ENCODE measurements around the gene BTBD19. TPM values are rescaled to one million over a fixed set of nuclear protein-coding genes. Genes with fewer than 3 reads are reported as not detected.

Gene BTBD19
- total RNA-seq, 6 donors from 2014 or later, result 5.1 to 63.9 (median 17.8) TPM

GRCh38 chr1:44853201-44853600 is 44.9 kb downstream of the BTBD19 start:
- no peak for DNase-seq
- no peaks in the 10 kb centered on the region for H3K4me1 ChIP-seq
- no peak for ATAC-seq (ENCODE audit: low FRiP score in 2 of 2)
- H3K36me3 ChIP-seq, result peaks cover 0 to 22% (median 3%) of the 10 kb centered on the region in 4 donors
- no peaks in the 10 kb centered on the region for H3K9me3 ChIP-seq
- TF ChIP-seq CTCF (IDR thresholded peaks at IDR 0.05) (no peak), POLR2A (IDR thresholded peaks at IDR 0.05) (no peak), EP300 (IDR thresholded peaks at IDR 0.05) (no peak), POLR2AphosphoS5 (IDR thresholded peaks at IDR 0.05) (no peak)
- WGBS, 2 donors, result 96% methylated on average over 6 of the region's 6 CpGs
- no peaks in the 10 kb centered on the region for H3K27me3 ChIP-seq
- no peak overlapping the region for H3K27ac ChIP-seq
- no peak overlapping the region for H3K4me3 ChIP-seq

GRCh38 chr1:44854970-44855369 is 46.6 kb downstream of the BTBD19 start:
- no peaks in the 10 kb centered on the region for H3K4me1 ChIP-seq
- peaks cover 0 to 22% (median 3%) of the 10 kb centered on the region in 4 donors for H3K36me3 ChIP-seq
- ATAC-seq (ENCODE audit: low FRiP score in 2 of 2) (no peak), DNase-seq (no peak)
- no peaks in the 10 kb centered on the region for H3K9me3 ChIP-seq
- WGBS, 2 donors, result 65 to 68% methylated on average over 1 of the region's 1 CpG
- H3K27me3 ChIP-seq, result no peaks in the 10 kb centered on the region
- H3K4me3 ChIP-seq, result no peak overlapping the region
- no peak for TF ChIP-seq CTCF (IDR thresholded peaks at IDR 0.05)
- TF ChIP-seq EP300 (IDR thresholded peaks at IDR 0.05), result no peak
- no peak for TF ChIP-seq POLR2AphosphoS5 (IDR thresholded peaks at IDR 0.05)
- no peak for TF ChIP-seq POLR2A (IDR thresholded peaks at IDR 0.05)
- H3K27ac ChIP-seq, result no peak overlapping the region

- peak in 1 of 2 donors; percentile 78 for ATAC-seq (ENCODE audit: low FRiP score in 2 of 2)
- Histone ChIP-seq H3K9me3 (no peaks in the 10 kb centered on the region), H3K36me3 (peaks cover 0 to 15% (median 3%) of the 10 kb centered on the region in 4 donors), H3K27me3 (no peaks in the 10 kb centered on the region), H3K27ac (no peak overlapping the region), H3K4me1 (no peaks in the 10 kb centered on the region), H3K4me3 (no peak overlapping the region)
- 65 to 92% methylated on average over 7 of the region's 7 CpGs for WGBS, 2 donors
- TF ChIP-seq CTCF (IDR thresholded peaks at IDR 0.05) (peak in 4 of 6 experiments; percentile 14 to 48 (median 34)), POLR2A (IDR thresholded peaks at IDR 0.05) (no peak), EP300 (IDR thresholded peaks at IDR 0.05) (no peak), POLR2AphosphoS5 (IDR thresholded peaks at IDR 0.05) (no peak)
- DNase-seq, result peak in 1 of 2 donors; percentile 38
These were observed 47.4 kb downstream of the BTBD19 start for GRCh38 chr1:44855742-44856141.

- 89 to 99% methylated on average over 7 of the region's 7 CpGs for WGBS, 2 donors
- DNase-seq (no peak), ATAC-seq (ENCODE audit: low FRiP score in 2 of 2) (no peak)
- TF ChIP-seq POLR2A (IDR thresholded peaks at IDR 0.05) (no peak), POLR2AphosphoS5 (IDR thresholded peaks at IDR 0.05) (no peak), EP300 (IDR thresholded peaks at IDR 0.05) (no peak), CTCF (IDR thresholded peaks at IDR 0.05) (no peak)
- H3K4me3 ChIP-seq, result no peak overlapping the region
- no peaks in the 10 kb centered on the region for H3K27me3 ChIP-seq
- H3K36me3 ChIP-seq, result peaks cover 0 to 15% (median 3%) of the 10 kb centered on the region in 4 donors
- H3K4me1 ChIP-seq, result no peaks in the 10 kb centered on the region
- H3K27ac ChIP-seq, result no peak overlapping the region
- no peaks in the 10 kb centered on the region for H3K9me3 ChIP-seq
These were observed 49.1 kb downstream of the BTBD19 start for GRCh38 chr1:44857446-44857845.

- H3K36me3 ChIP-seq, result peaks cover 0 to 14% (median 3%) of the 10 kb centered on the region in 4 donors
- ATAC-seq (ENCODE audit: low FRiP score in 2 of 2), result no peak
- no peaks in the 10 kb centered on the region for H3K27me3 ChIP-seq
- 88 to 93% methylated on average over 1 of the region's 1 CpG for WGBS, 2 donors
- no peak for TF ChIP-seq CTCF (IDR thresholded peaks at IDR 0.05)
- H3K4me1 ChIP-seq, result no peaks in the 10 kb centered on the region
- no peak overlapping the region for H3K27ac ChIP-seq
- H3K4me3 ChIP-seq, result no peak overlapping the region
- DNase-seq, result no peak
- no peaks in the 10 kb centered on the region for H3K9me3 ChIP-seq
These were observed 52.0 kb downstream of the BTBD19 start for GRCh38 chr1:44860331-44860730.
